Esophagus squamous epithelium (tissue), 4 donors: ENCODE data around the gene CCDC192.

ENCODE experiments used
- CTCF ChIP-seq, 6 experiments: fragments of 450-650 bp in 4 of 6; fragments of 200-600 bp in 2 of 6; sonication (generic) in 2 of 6; IDR thresholded peaks; one replicate each; pipeline ENCODE4 v1.5.1; 2016 to 2019; ENCODE audit warnings: antibody characterized with exemption in 6 of 6, mild to moderate bottlenecking in 4 of 6, moderate library complexity in 4 of 6
- POLR2A ChIP-seq, 4 donors: fragments of 450-650 bp; IDR thresholded peaks; one replicate each; pipeline ENCODE4 v1.6.1; 2017; ENCODE audit warnings: antibody characterized with exemption in 4 of 4, mild to moderate bottlenecking in 4 of 4, moderate library complexity in 3 of 4

DNA sequence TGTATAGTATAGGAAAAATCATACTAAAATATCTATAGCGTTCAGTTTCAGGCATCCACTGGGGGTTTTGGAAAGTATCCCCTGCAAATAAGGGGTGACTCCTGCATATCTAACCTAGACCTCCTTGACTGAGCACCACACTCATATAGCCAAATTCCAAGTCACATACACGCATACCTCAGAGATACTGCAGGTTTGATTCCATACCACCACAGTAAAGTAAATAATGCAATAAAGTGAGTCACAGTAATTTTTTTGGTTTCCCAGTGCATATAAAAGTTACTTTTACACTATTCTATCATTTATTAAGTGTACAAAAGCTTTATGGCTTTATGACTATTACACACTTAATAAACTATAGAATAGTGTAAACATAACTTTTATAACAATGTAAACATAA is 151.3 kb downstream of the CCDC192 start:
- TF ChIP-seq CTCF (IDR thresholded peaks at IDR 0.05) (no peak), POLR2A (IDR thresholded peaks at IDR 0.05) (no peak)
